ENCODE results near the gene DUSP28. TPM values are rescaled to one million over a fixed set of nuclear protein-coding genes. Genes with fewer than 3 reads are reported as not detected.

The DUSP28 gene
- total and polyA plus RNA-seq, 2 donors from 2014 or later, result 5.9 to 7.0 TPM

- TF ChIP-seq CTCF (IDR thresholded peaks at IDR 0.05; ENCODE audit: borderline replicate concordance, extremely low read depth, insufficient read depth), result no peak
- Histone ChIP-seq H3K27me3 (ENCODE audit: control insufficient read depth, insufficient read depth, low read length) (no peaks in the 10 kb centered on the region), H3K27ac (ENCODE audit: low read depth in 2 of 2, low read length in 2 of 2) (no peak overlapping the region), H3K4me3 (ENCODE audit: low read length in 3 of 3) (no peak overlapping the region), H3K4me1 (ENCODE audit: control insufficient read depth in 2 of 3, insufficient read depth in 2 of 3, low read depth in 1 of 3, low read length in 3 of 3) (peaks cover 0 to 4% (median 2%) of the 10 kb centered on the region in 3 donors), H3K36me3 (ENCODE audit: control insufficient read depth in 2 of 3, insufficient read depth in 3 of 3, low read length in 3 of 3) (peaks cover 0 to 5% (median 0%) of the 10 kb centered on the region in 3 donors), H3K9ac (ENCODE audit: low read length in 3 of 3) (no peak overlapping the region), H3K9me3 (ENCODE audit: control insufficient read depth in 2 of 3, insufficient read depth in 1 of 3, low read length in 3 of 3) (no peaks in the 10 kb centered on the region)
- DNase-seq, result peak in 2 of 5 donors; percentile 28 to 71
- no peak for FAIRE-seq
- intact Hi-C loops (cut with DNase I), result no loop called here
These were observed 41.1 kb downstream of the DUSP28 start for GRCh38 chr2:240601061-240601830.

GRCh38 chr2:240601831-240602160 is 41.6 kb downstream of the DUSP28 start:
- H3K4me3 ChIP-seq (ENCODE audit: low read length in 3 of 3), result no peak overlapping the region
- FAIRE-seq (no peak), DNase-seq (peak in 2 of 5 donors; percentile 28 to 72)
- peaks cover 0 to 4% (median 2%) of the 10 kb centered on the region in 3 donors for H3K4me1 ChIP-seq (ENCODE audit: control insufficient read depth in 2 of 3, insufficient read depth in 2 of 3, low read depth in 1 of 3, low read length in 3 of 3)
- no peak overlapping the region for H3K9ac ChIP-seq (ENCODE audit: low read length in 3 of 3)
- no peaks in the 10 kb centered on the region for H3K27me3 ChIP-seq (ENCODE audit: control insufficient read depth, insufficient read depth, low read length)
- no peak for TF ChIP-seq CTCF (IDR thresholded peaks at IDR 0.05; ENCODE audit: borderline replicate concordance, extremely low read depth, insufficient read depth)
- intact Hi-C loops (cut with DNase I), result no loop called here
- peaks cover 0 to 5% (median 0%) of the 10 kb centered on the region in 3 donors for H3K36me3 ChIP-seq (ENCODE audit: control insufficient read depth in 2 of 3, insufficient read depth in 3 of 3, low read length in 3 of 3)
- H3K9me3 ChIP-seq (ENCODE audit: control insufficient read depth in 2 of 3, insufficient read depth in 1 of 3, low read length in 3 of 3), result no peaks in the 10 kb centered on the region
- no peak overlapping the region for H3K27ac ChIP-seq (ENCODE audit: low read depth in 2 of 2, low read length in 2 of 2)

- Histone ChIP-seq H3K9ac (ENCODE audit: low read length in 3 of 3) (no peak overlapping the region), H3K4me3 (ENCODE audit: low read length in 3 of 3) (no peak overlapping the region), H3K27me3 (ENCODE audit: control insufficient read depth, insufficient read depth, low read length) (no peaks in the 10 kb centered on the region), H3K4me1 (ENCODE audit: control insufficient read depth in 2 of 3, insufficient read depth in 2 of 3, low read depth in 1 of 3, low read length in 3 of 3) (peaks cover 0 to 4% (median 2%) of the 10 kb centered on the region in 3 donors), H3K9me3 (ENCODE audit: control insufficient read depth in 2 of 3, insufficient read depth in 1 of 3, low read length in 3 of 3) (no peaks in the 10 kb centered on the region), H3K36me3 (ENCODE audit: control insufficient read depth in 2 of 3, insufficient read depth in 3 of 3, low read length in 3 of 3) (peaks cover 0 to 5% (median 0%) of the 10 kb centered on the region in 3 donors), H3K27ac (ENCODE audit: low read depth in 2 of 2, low read length in 2 of 2) (no peak overlapping the region)
- peak in 2 of 5 donors; percentile 36 to 55 for DNase-seq
- intact Hi-C loops (cut with DNase I), result no loop called here
- no peak for FAIRE-seq
- no peak for TF ChIP-seq CTCF (IDR thresholded peaks at IDR 0.05; ENCODE audit: borderline replicate concordance, extremely low read depth, insufficient read depth)
These were observed 42.3 kb downstream of the DUSP28 start for GRCh38 chr2:240602266-240603050.

Data from kidney (tissue), 14 donors.